Fibroblast of villous mesenchyme (primary cell): ENCODE results near the gene DEPP1. TPM values are rescaled to one million over a fixed set of nuclear protein-coding genes. Genes with fewer than 3 reads are reported as not detected.

Source experiments
- DNase-seq: peaks from one replicate; pipeline ENCODE4 v3.0.0-alpha.2; 2010; ENCODE audit warnings: low read depth
- H3K4me3 ChIP-seq: 2 replicates; pipeline ENCODE4 v1.5.1; 2011; ENCODE audit warnings: low read depth, mild to moderate bottlenecking, low read length
- total RNA-seq: library from RNA; depleted of rRNA; stranded (reverse); fragments of >200 nt; gene quantifications from 2 replicates; pipeline ENCODE4 v1.2.3, GENCODE V29; 2012
- TF ChIP-seq, protein P1 (sequence below): IDR thresholded peaks from 2 replicates; pipeline ENCODE4 v1.5.1; 2012; ENCODE audit warnings: low read depth, mild to moderate bottlenecking, low read length; ENCODE audit not compliant: insufficient read depth

DEPP1 gene
- total RNA-seq, 1 donor, result 29.8 TPM

DNA sequence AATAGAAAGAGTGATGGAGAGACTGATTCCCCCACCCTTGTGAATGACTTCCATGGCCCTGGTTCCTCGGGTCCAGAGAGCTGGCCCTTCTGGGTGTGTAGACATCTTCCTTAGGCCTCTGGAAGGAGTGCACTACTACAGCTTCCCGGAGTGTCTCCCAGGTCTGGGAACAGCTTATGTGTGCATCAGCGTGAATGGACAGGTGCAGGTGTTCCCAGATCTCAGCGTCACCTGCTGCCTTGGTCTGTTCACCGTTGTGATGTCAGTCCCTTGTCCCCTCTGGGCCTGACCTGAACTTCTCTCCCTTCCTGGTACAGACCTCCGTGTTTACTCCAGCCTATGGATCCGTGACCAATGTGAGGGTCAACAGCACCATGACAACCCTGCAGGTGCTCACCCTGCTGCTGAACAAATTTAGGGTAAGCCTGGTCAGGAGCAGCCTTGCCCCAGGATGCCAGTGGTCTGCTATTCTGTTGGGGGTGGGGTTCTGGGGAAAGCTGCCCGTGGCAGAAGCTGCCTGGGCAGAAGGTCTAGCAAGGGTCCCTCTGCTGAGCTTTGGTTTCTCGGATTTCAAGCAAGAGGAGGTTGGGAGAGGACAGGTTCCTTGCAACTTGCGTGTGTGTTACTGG lies 10.5 kb upstream of the DEPP1 start:
- DNase-seq, result no peak
- TF ChIP-seq, protein P1, sequence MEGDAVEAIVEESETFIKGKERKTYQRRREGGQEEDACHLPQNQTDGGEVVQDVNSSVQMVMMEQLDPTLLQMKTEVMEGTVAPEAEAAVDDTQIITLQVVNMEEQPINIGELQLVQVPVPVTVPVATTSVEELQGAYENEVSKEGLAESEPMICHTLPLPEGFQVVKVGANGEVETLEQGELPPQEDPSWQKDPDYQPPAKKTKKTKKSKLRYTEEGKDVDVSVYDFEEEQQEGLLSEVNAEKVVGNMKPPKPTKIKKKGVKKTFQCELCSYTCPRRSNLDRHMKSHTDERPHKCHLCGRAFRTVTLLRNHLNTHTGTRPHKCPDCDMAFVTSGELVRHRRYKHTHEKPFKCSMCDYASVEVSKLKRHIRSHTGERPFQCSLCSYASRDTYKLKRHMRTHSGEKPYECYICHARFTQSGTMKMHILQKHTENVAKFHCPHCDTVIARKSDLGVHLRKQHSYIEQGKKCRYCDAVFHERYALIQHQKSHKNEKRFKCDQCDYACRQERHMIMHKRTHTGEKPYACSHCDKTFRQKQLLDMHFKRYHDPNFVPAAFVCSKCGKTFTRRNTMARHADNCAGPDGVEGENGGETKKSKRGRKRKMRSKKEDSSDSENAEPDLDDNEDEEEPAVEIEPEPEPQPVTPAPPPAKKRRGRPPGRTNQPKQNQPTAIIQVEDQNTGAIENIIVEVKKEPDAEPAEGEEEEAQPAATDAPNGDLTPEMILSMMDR, result no peak
- no peak overlapping the region for H3K4me3 ChIP-seq

DNA sequence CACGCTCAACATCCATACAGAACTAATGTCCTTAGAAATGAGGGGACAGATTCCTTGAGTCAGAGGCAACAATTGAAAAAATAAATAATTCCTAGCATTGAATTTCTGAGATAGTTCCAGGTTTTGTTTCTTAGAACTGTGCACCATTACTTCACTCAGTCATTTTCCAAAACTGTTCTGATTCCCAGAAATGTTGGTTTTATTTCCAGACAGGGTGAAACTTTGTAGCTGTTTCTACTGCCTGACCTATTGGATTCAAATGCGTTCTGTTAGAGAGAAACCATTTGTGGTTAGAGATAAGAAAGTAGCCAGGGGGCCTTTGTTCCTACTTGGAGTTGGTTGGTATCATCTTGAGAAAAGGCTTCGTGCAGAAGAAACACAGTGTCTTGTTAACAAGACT lies 8.1 kb upstream of the DEPP1 start:
- TF ChIP-seq, protein P1, result no peak
- no peak for DNase-seq
- no peak overlapping the region for H3K4me3 ChIP-seq

DNA sequence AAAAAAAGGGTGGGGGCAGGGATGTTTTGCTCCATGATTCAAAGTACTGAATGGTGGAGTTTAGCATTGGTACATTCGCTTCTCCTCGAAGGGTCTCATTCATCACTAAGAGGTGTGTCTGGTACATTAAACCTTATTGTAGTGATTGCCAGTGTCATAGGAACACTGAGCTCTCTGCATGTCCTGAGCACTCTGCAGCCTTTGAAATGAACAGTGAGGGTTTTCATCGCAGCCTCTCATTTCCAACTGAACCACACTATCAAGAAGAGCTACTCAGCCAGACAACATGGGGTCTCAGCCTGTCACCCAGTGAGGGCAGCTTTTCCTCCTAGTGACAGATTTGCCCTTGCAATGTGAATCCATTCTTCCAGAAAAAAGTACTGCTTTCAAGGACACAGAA lies 7.6 kb upstream of the DEPP1 start:
- TF ChIP-seq, protein P1, result no peak
- no peak for DNase-seq
- no peak overlapping the region for H3K4me3 ChIP-seq

DNA sequence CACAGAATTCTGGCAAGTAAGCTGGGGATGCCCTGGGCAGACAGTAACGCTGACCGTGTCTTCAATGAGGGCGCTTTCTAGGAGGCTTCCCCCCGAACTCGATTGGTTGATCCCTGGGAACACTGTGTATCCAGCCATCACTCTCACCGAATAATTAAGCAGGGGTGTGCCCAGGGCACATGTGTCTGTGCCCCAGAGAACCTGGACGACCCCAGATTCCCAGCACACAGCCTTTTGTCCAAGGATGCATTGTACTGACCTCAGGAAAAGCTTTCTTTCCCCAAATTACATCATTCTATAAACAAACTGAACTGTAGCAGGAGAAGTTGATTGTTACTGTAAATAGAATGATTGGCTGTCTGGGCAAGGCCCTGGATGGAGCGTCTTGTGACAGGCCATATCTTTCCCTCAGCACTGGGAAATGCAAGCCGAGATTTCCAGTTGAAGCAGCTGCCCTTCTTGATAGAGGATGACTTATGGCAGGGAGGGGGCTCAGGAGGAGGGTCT lies 6.6 kb upstream of the DEPP1 start:
- H3K4me3 ChIP-seq, result no peak overlapping the region
- DNase-seq, result no peak
- TF ChIP-seq, protein P1, result no peak

DNA sequence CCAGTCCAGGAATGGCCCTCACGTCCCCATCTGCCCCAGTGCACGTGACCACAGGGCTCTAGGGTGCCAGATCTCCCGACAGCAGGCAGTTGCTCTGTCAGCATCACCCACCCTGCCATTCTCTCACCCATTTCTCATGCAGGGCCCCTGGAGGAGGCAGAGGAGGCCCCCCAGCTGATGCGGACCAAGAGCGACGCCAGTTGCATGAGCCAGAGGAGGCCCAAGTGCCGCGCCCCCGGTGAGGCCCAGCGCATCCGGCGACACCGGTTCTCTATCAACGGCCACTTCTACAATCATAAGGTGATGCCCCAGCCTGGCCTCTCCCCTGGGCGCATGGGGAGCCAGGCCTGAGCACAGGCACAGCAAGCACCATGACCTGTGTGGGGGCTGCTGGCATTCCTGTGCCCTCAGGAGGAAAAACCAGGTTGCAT lies 6.1 kb upstream of the DEPP1 start:
- TF ChIP-seq, protein P1, result no peak
- no peak for DNase-seq
- no peak overlapping the region for H3K4me3 ChIP-seq

DNA sequence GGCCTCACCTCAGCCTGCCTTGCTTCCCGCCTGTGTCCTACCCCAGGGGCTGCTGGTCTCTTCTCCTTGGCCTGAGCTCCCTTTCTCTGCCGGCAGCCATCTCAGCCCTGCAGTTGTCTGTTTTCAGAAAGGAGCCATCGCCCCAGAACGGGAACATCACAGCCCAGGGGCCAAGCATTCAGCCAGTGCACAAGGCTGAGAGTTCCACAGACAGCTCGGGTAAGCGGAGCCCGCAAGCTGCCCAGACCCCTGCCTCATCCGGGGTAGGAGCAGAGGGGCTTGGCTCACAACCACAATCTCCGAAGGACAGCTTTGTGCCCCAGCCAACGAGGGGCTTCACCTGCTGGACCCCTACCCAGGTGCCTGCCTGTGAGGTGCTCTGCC lies 5.3 kb upstream of the DEPP1 start:
- TF ChIP-seq, protein P1, result no peak
- no peak for DNase-seq
- H3K4me3 ChIP-seq, result no peak overlapping the region
